Ishikawa (cell line): ENCODE measurements around the gene TANC1.

Source experiments
- CEBPB ChIP-seq: IDR thresholded peaks from 2 replicates; pipeline ENCODE4 v1.6.1; 2012
- CREB1 ChIP-seq: IDR thresholded peaks from 2 replicates; pipeline ENCODE4 v1.6.1; 2012; ENCODE audit warnings: low read depth
- EGR1 ChIP-seq: IDR thresholded peaks from 2 replicates; pipeline ENCODE4 v1.6.1; 2012
- EP300 ChIP-seq: IDR thresholded peaks from 2 replicates; pipeline ENCODE4 v1.6.1; 2012; ENCODE audit warnings: borderline replicate concordance
- MAX ChIP-seq: IDR thresholded peaks from 2 replicates; pipeline ENCODE4 v1.6.1; 2012
- RAD21 ChIP-seq: IDR thresholded peaks from 2 replicates; pipeline ENCODE4 v1.6.1; 2012; ENCODE audit warnings: low read depth
- TAF1 ChIP-seq: IDR thresholded peaks from 2 replicates; pipeline ENCODE4 v1.6.1; 2012; ENCODE audit warnings: low read depth, mild to moderate bottlenecking
- YY1 ChIP-seq: IDR thresholded peaks from 2 replicates; pipeline ENCODE4 v1.6.1; 2012; ENCODE audit warnings: low read depth
- ZBTB7A ChIP-seq: IDR thresholded peaks from 2 replicates; pipeline ENCODE4 v1.6.1; 2012; ENCODE audit warnings: low read depth

DNA sequence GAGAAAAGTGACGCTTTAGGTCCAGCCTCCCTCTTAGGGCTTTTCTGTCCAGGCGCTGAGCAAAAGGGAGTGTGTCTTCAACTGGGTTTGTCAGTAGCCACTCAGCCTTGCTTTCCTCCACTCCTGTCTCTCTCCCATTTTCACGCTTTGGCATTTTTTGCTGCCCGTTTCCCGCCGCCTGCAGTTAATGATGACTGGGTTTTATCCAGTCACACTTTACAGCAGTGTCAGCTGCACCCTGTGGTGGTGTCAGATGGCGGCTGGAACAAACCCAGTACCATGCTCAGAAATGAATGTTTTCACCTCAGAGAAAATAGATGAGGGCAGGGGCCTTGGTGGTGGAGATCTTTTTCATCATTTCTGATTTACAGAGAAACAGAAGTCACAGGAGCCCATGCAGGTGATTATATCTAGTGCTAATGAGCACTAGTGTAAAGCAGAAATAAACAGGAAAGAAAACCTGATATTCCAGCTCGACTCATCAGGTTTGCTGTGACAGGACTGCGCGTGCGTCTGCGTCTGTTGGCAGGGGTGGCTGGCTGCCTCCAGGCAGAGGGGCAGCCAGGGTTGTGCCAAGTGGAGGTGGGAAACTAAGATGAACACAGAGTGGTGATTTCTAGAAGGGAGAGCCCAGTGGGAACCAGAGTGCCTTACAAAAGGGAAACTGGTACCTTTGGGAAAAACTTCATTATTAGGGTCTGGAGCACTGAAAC, 139.9 kb downstream of the TANC1 start:
- TF ChIP-seq MAX, result no peak
- no peak for TF ChIP-seq ZBTB7A
- no peak for TF ChIP-seq EP300
- TF ChIP-seq YY1, result no peak
- TF ChIP-seq CREB1, result no peak
- no peak for TF ChIP-seq RAD21
- TF ChIP-seq CEBPB, result no peak
- no peak for TF ChIP-seq TAF1
- no peak for TF ChIP-seq EGR1
